Limb (tissue), 2 donors: ENCODE data around the gene P2RX1.

Source experiments
- DNase-seq, 2 donors: peaks; one replicate each; pipeline ENCODE4 v3.0.0-alpha.2; 2016; ENCODE audit errors: extremely low spot score in 2 of 2

The P2RX1 gene

GRCh38 chr17:3925684-3926485 lies 9.6 kb upstream of the P2RX1 start:
- DNase-seq = no peak

- no peak for DNase-seq
These were observed 8.5 kb upstream of the P2RX1 start for GRCh38 chr17:3924512-3925350.

GRCh38 chr17:3923466-3924190 lies 7.4 kb upstream of the P2RX1 start:
- DNase-seq = no peak

GRCh38 chr17:3922765-3923164 lies 6.5 kb upstream of the P2RX1 start:
- no peak for DNase-seq

- no peak for DNase-seq
These were observed 5.4 kb upstream of the P2RX1 start for GRCh38 chr17:3921502-3922319.

- DNase-seq = no peak
These were observed 4.7 kb upstream of the P2RX1 start for GRCh38 chr17:3921006-3921405.

GRCh38 chr17:3919123-3919624 lies 2.9 kb upstream of the P2RX1 start:
- DNase-seq = no peak

GRCh38 chr17:3918372-3919122 lies 2.3 kb upstream of the P2RX1 start:
- DNase-seq = no peak

GRCh38 chr17:3917391-3917931 lies 1.2 kb upstream of the P2RX1 start:
- DNase-seq = no peak

GRCh38 chr17:3916825-3917224 lies 560 bp upstream of the P2RX1 start:
- DNase-seq = no peak

GRCh38 chr17:3915581-3915994 lies 677 bp downstream of the P2RX1 start:
- DNase-seq = no peak

GRCh38 chr17:3914312-3914670 lies 2.0 kb downstream of the P2RX1 start:
- DNase-seq = no peak

- peak; percentile 63 to 85 for DNase-seq
These were observed 2.5 kb downstream of the P2RX1 start for GRCh38 chr17:3913531-3914311.

GRCh38 chr17:3912827-3913226 lies 3.4 kb downstream of the P2RX1 start:
- no peak for DNase-seq

GRCh38 chr17:3911271-3912053 lies 4.8 kb downstream of the P2RX1 start:
- peak in 1 of 2 donors; percentile 56 for DNase-seq

GRCh38 chr17:3910420-3911270 lies 5.6 kb downstream of the P2RX1 start:
- no peak for DNase-seq

GRCh38 chr17:3909257-3909656 lies 7.0 kb downstream of the P2RX1 start:
- DNase-seq = no peak
